MG63 (cell line): Measurements from ENCODE around the gene SLC39A11. TPM values are rescaled to one million over a fixed set of nuclear protein-coding genes. Genes with fewer than 3 reads are reported as not detected.
A peak's percentile ranks its signal among the peaks of the same experiment; 100 is the strongest.
"Not testable (repeated sequence)": the region's sequence is repeated elsewhere in the genome, so short reads cannot be mapped to it uniquely, and the experiment has no call there.

Experiments used
- DNase-seq: peaks from one replicate; pipeline ENCODE4 v3.0.0-alpha.2; 2020
- H3K27me3 ChIP-seq: fragments of 250-450 bp; sonication (Bioruptor Pico); 2 replicates; pipeline ENCODE4 v1.5.1; 2020; ENCODE audit warnings: mild to moderate bottlenecking, moderate library complexity
- H3K36me3 ChIP-seq: fragments of 250-450 bp; sonication (Bioruptor Pico); 2 replicates; pipeline ENCODE4 v1.5.1; 2020; ENCODE audit warnings: mild to moderate bottlenecking, moderate library complexity
- H3K4me3 ChIP-seq: fragments of 250-450 bp; sonication (Bioruptor Pico); 2 replicates; pipeline ENCODE4 v1.5.1; 2020; ENCODE audit warnings: mild to moderate bottlenecking, moderate library complexity
- H3K9me3 ChIP-seq: fragments of 250-450 bp; sonication (Bioruptor Pico); 2 replicates; pipeline ENCODE4 v1.5.1; 2020; ENCODE audit warnings: mild to moderate bottlenecking, moderate library complexity
- total RNA-seq: library from RNA; depleted of rRNA; stranded (reverse); fragments of >200 nt; shearing (Covaris generic); gene quantifications from 2 replicates; pipeline ENCODE4 v1.2.3, GENCODE V29; 2014; ENCODE audit warnings: low replicate concordance

Gene SLC39A11
- total RNA-seq, 1 experiment from 2014 or later, result 13.7 TPM

DNA sequence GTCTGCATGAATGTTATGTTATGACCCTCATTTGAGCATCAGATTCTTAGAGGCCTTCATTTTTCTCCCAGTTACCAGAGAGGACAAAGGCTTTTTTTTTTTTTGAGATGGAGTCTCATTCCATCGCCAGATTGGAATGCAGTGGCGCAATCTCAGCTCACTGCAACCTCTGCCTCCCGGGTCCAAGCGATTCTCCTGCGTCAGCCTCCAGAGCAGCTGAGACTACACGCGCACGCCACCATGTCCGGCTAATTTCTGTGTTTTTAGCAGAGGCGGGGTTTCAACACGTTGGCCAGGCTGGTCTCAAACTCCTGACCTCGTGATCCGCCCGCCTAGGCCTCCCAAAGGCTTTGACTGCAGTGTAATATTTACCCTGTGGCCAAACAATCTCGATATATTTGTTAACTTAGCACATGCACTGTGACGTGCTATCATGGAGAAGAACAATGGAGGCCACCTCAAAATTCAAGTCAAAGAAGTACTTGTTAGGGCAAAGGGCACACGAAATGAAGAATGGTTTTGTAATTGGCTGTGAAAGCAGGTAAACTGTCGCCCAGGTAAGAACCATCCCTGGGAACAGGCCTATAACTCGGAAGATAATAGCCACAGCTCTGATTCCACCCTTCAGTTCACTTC lies 303.4 kb downstream of the SLC39A11 start:
- H3K36me3 ChIP-seq, result no peaks in the 10 kb centered on the region
- DNase-seq, result peak; percentile 17
- H3K4me3 ChIP-seq, result no peak overlapping the region
- H3K27me3 ChIP-seq, result no peaks in the 10 kb centered on the region
- no peaks in the 10 kb centered on the region for H3K9me3 ChIP-seq

DNA sequence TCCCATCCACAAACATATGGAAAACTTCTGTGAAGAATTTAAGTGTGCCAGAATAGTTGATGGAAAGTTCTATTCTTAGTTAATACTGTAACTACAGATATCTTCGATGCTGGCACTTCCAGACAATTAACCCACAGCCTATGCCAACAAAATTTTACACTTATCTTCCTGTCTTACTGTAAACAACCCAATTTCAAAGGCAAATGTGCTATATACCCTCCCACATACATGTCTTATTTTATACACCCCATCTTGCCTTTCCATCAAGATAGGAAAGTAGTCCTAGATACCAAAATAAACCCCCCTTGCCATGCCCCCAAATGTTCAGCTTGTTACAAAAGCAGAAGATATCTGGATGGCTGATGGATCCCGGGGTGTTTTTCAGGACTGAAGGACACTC lies 306.3 kb downstream of the SLC39A11 start:
- no peak for DNase-seq
- Histone ChIP-seq H3K36me3 (no peaks in the 10 kb centered on the region), H3K9me3 (no peaks in the 10 kb centered on the region), H3K27me3 (no peaks in the 10 kb centered on the region), H3K4me3 (no peak overlapping the region)

DNA sequence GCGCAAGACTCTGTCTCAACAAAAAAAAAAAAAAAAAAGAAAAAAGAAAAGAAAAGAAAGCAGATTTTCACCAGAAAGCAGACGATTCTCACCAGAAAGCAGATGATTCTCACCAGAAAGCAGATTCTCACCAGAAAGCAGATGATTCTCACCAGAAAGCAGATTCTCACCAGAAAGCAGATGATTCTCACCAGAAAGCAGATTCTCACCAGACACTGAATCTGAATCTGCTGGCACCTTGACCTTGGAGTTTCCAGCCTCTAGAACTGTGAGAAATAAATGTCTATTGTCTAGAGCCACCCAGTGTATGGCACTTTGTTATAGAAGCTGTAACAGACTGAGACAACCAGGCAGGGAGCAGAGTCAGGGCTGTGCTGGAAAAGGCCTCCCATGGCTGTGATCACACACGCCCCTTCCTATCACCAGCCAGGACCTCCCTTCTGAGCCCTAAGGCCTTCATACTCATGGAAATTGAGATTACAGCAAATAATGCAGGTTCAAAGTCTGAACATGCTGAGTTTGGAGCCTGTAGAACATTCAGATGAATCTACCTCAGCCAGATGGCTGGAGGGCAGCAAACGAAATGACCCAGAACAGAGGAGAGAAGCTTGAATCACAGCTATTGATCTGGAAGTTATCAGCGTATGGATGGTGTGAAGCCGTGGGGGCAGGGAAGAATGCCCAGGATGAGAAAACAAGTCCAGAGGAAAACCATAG lies 309.3 kb downstream of the SLC39A11 start:
- no peak for DNase-seq
- no peaks in the 10 kb centered on the region for H3K36me3 ChIP-seq
- no peaks in the 10 kb centered on the region for H3K27me3 ChIP-seq
- H3K9me3 ChIP-seq, result no peaks in the 10 kb centered on the region
- no peak overlapping the region for H3K4me3 ChIP-seq

DNA sequence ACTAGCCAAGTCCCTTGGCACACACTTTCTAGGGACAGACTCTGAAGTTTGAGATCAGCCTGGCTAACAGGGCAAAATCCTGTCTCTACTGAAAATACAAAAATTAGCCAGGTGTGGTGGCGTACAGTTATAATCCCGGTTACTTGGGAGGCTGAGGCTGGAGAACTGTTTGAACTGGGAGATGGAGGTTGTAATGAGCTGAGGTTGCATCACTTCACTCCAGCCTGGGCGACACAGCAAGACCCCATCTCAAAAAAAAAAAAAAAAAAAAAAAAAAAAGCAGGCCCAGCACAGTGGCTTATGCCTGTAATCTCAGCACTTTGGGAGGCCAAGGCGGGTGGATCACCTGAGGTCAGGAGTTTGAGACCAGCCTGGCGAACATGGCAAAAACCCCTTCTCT lies 310.1 kb downstream of the SLC39A11 start:
- not testable (repeated sequence) for H3K4me3 ChIP-seq, H3K36me3 ChIP-seq, DNase-seq, H3K27me3 ChIP-seq, H3K9me3 ChIP-seq

DNA sequence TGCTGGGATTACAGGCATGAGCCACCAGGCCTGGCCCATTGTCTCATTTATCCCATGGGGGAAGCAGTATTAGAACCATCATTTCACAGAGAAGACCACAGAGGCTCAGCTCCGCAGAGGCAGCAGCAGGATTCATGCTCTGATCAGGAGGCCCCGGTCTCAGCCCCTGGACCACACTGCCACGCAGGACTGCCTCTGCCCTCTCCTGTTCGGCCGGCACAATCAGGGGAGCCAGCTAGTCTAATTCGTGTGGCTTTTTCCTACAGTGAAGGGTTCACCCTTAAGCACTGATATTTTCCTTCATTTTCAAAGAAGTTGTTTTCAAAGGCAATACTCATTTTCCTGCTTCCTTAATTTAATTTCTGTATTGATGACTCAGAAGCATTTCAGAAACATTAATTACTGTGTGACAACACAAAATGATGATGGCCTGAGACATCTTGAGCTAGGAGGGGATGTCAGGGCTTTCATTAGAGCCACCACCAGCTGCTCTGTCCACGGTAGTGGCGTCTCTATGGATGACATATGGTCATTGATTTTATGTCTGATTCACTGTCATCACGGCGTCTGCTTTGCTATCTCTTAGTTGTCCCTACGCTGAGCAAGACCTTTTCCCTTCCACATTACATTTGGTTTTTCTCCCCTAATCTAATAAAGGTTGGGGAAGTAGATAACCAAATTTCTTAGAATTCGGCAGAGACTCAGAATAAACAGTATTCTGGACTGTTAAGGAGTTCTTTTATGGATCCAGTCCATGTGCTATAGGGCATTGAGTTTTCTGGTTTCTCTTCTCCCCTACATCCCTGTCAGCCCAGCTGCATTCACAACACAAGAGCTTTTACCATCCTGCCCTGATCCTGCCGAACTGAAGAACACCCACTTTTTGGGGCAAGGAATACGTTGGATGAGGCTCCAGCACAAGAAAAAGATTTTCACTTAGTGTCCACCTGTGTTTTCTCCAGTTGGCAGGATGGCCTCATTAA lies 314.0 kb downstream of the SLC39A11 start:
- Histone ChIP-seq H3K36me3 (no peaks in the 10 kb centered on the region), H3K27me3 (no peaks in the 10 kb centered on the region)

DNA sequence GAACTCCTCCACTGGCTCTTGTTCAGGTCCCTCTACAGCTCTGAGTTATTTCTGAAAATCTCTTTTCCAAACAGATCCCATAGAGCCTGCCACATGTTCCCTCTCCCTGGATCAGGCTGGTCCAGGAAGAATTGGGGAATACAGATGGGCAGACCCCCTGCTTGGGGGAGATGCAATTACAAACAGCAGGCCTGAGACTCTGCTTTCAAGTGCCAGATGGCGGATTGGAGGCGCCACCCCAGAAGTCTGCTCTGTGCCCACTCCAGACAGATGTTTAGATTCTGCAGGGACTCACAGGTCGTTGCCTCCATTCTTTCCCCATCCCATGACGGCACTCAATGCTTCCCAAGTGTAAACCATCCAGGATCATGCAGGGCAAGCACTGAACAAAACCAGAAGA lies 316.6 kb downstream of the SLC39A11 start:
- Histone ChIP-seq H3K4me3 (no peak overlapping the region), H3K36me3 (no peaks in the 10 kb centered on the region), H3K27me3 (no peaks in the 10 kb centered on the region), H3K9me3 (no peaks in the 10 kb centered on the region)
- DNase-seq, result no peak

More for the DNA sequence above, 314.0 kb downstream of the SLC39A11 start:
- DNase-seq, result no peak
- no peaks in the 10 kb centered on the region for H3K9me3 ChIP-seq
- no peak overlapping the region for H3K4me3 ChIP-seq

DNA sequence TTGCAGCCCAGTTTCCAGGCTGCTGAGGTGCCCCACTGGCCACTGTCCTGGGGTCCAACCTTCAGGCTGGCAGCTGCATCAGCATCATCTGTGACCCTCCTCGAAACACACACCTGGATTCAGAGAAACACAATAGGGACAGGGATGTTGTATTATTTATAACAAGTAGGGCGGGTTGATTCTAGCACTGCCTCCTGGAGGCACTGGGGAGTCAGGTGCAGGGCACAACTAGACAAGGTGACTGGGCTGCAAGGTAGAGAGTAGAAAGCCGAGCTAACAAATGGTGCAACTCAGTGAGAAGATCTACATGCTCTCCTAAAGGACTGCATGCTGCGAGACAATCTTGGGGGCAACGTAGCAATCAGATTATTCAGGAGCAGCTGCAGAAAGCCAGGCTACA lies 317.3 kb downstream of the SLC39A11 start:
- Histone ChIP-seq H3K36me3 (no peaks in the 10 kb centered on the region), H3K4me3 (no peak overlapping the region), H3K27me3 (no peaks in the 10 kb centered on the region), H3K9me3 (no peaks in the 10 kb centered on the region)
- DNase-seq, result no peak

DNA sequence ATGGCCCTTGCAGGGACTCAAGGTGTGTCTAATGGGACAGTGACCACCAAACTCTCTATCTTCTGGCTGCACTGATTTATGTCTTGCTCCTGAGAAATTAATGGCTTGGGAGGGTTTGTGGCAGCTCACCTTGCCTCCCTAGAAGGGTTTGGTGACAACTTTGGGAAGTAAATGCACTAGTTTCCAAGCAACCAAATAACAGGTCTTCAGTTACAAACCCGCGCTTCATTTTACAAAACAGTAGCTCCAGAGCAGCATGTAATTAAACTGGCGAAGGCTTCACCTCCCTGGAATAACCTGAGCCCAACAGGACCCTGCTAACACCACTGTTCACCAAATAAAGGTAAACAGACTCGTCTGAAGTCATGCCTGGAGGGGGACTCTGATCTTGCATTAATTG lies 318.3 kb downstream of the SLC39A11 start:
- no peaks in the 10 kb centered on the region for H3K36me3 ChIP-seq
- no peak overlapping the region for H3K4me3 ChIP-seq
- no peak for DNase-seq
- H3K27me3 ChIP-seq, result no peaks in the 10 kb centered on the region
- no peaks in the 10 kb centered on the region for H3K9me3 ChIP-seq

DNA sequence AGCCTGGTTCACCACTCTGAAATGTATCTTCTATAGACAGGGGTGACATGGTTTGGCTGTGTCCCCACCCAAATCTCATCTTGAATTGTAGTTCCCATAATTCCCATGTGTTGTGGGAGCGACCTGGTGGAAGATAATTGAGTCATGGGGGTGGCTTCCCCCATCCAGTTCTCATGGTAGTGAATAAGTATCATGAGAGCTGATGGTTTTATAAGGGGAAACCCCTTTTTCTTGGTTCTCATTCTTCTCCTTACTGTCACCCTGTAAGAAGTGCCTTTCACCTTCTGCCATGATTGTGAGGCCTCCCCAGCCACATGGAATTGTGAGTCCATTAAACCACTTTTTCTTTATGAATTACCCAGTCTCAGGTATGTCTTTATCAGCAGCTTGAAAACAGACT lies 319.3 kb downstream of the SLC39A11 start:
- H3K4me3 ChIP-seq, DNase-seq, H3K36me3 ChIP-seq, H3K9me3 ChIP-seq, H3K27me3 ChIP-seq: not testable (repeated sequence)

DNA sequence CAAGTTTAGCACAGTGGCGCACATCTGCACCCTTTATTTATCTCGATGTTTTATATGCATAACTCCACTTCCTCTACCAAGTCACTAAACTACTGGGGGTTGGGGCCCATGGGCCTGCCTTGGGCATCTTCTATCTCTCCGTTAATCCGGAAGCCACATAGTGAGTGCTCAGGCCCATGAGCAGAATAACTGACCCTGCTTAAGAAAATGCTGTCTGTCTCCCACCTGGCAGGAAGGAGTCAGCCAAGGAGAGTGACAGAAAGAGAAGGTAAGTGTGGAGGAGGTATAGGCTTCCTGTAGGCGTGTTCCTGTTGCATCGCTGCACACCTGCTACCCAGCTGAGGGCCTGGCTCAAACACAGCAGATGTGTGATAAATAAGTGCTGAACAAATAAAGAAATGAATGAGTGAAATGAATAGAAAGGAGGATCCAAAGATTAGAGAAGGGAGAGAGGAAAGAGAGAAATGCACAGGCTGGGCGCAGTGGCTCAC lies 320.1 kb downstream of the SLC39A11 start:
- no peak overlapping the region for H3K4me3 ChIP-seq
- H3K9me3 ChIP-seq, result no peaks in the 10 kb centered on the region
- DNase-seq, result no peak
- H3K27me3 ChIP-seq, result no peaks in the 10 kb centered on the region
- no peaks in the 10 kb centered on the region for H3K36me3 ChIP-seq

DNA sequence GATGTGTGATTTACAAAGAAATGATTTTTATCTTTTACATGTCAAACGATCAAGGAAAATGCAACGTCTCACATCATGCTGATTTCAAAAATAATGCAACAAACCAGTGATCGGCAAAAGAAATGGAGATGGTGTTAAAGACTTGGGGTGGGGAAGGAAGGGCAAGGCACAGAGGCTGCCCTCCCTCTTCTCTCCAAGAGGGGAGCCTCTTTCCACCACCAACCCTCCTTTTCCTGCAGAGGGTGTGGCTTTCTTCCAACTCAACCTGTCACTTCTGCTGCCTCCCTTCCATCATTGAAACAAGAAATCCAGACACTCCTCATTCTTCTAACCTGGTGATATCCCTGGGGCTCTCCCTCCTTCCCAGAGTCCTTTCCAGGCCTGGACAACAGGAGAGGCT lies 320.8 kb downstream of the SLC39A11 start:
- no peaks in the 10 kb centered on the region for H3K9me3 ChIP-seq

DNA sequence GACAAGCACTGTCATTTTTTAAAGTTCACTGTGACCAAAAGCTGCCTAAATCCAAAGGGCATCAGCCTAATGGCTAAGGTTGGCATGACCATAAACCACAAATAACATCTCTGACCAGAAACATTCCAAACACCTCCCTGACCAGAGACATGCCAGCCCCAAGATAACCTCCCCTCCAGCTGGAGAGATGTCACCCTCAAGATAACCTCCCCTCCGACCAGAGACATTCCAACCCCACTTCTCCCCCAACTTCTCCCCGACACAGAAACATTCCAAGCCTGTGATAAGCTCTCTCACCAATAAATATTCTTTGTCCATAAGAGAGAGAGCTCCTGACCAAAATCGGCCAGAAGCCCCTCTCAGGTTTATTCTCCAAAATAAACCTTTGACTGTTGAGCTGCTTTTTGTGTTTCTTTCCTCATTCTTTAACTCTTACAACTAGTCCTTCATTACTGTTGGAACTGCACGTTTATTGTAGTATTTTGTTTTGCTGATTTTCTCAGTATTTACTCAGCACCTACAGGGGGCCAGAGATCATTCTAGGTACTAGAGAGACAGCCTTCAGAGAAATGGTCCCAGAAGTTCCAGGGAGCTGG lies 325.6 kb downstream of the SLC39A11 start:
- no peaks in the 10 kb centered on the region for H3K9me3 ChIP-seq
- no peak for DNase-seq

More for the DNA sequence above, 320.8 kb downstream of the SLC39A11 start:
- Histone ChIP-seq H3K27me3 (no peaks in the 10 kb centered on the region), H3K36me3 (no peaks in the 10 kb centered on the region), H3K4me3 (no peak overlapping the region)
- DNase-seq, result no peak

DNA sequence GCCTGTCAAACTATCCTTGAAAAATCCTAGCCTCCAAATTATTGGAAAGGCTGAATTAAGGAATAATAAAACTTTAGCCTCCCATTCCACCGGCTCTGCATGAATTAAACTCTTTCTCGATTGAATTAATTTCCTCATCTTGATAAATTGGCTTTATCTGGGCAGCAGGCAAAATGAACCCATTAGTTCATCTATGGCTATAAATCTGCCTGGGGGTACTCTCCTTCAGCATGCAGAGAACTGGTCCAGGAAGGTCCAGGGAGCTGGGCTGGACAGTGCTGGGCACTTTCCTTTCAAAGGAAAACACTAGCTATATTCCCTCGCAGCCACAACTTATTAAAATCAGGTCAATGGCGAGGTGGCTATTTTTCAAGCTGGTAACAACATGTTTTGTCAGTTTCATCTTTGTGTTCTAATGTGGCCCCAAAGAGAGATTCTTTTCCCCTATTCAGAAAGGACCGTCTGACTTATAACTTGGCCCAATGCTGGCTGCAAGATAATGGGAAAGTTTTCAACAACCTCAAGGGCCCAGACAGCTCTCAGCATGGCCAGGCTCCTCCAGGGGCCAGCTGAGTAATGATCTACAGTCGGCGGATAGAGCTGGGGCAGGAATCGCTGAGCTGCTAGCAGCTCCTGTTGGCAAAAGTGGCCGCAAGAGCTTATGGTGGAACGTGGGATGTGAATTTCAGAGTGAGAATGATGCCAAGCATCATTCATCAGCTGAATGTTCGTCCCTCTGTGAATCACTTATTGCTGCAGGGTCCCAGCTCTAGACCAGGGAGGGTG lies 326.9 kb downstream of the SLC39A11 start:
- H3K36me3 ChIP-seq, result no peaks in the 10 kb centered on the region
- H3K27me3 ChIP-seq, result no peaks in the 10 kb centered on the region
- DNase-seq, result no peak
- no peaks in the 10 kb centered on the region for H3K9me3 ChIP-seq
- no peak overlapping the region for H3K4me3 ChIP-seq

More for the DNA sequence above, 325.6 kb downstream of the SLC39A11 start:
- Histone ChIP-seq H3K4me3 (no peak overlapping the region), H3K36me3 (no peaks in the 10 kb centered on the region), H3K27me3 (no peaks in the 10 kb centered on the region)

DNA sequence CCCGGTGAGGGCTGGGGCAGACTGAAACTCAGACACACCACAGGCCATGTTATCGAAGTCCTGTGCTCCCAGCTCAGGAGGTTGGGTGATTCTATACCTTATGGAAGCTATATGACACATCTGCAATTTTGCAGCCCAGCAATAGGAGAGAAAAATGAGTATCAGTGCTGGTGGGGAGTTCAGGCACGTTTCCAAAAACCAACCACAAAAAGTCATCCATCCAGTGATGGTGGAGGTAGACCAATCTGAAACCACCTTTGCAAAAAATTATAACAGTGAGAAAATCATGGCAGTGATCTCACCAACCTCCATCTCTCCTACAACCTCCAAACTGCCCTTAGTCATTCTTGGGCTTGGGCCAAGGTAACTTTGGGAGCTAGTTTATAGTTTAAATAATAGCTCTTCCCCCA lies 327.9 kb downstream of the SLC39A11 start:
- no peaks in the 10 kb centered on the region for H3K27me3 ChIP-seq
- H3K9me3 ChIP-seq, result no peaks in the 10 kb centered on the region
- DNase-seq, result peak; percentile 59
- no peaks in the 10 kb centered on the region for H3K36me3 ChIP-seq
- H3K4me3 ChIP-seq, result no peak overlapping the region

DNA sequence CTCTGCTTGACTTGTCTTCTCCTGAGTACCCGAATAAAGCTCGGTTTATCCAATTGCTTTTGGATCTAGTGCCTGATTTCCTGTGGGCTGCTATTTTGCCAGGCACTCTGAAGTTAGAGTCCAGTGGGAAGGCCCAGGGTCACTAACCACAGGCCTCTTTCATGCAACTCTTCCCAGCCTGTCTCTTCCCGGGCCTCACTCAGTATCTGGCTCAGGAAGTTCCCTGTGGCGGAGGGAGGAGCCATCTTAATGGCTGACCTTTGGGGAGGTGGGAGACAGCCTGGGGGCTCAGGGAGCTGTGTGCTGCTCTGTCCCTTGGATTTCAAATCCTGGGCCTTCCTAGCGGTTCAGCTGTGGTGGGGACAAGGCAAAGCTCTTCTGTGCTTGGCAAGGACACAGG lies 328.5 kb downstream of the SLC39A11 start:
- no peak overlapping the region for H3K4me3 ChIP-seq
- no peaks in the 10 kb centered on the region for H3K36me3 ChIP-seq
- DNase-seq, result no peak
- H3K27me3 ChIP-seq, result no peaks in the 10 kb centered on the region
- H3K9me3 ChIP-seq, result no peaks in the 10 kb centered on the region
